ENCODE measurements around the gene TRIM5.
A peak's percentile ranks its signal among the peaks of the same experiment; 100 is the strongest.
"Not testable (repeated sequence)": the region's sequence is repeated elsewhere in the genome, so short reads cannot be mapped to it uniquely, and the experiment has no call there.

Gene TRIM5

GRCh38 chr11:5690216-5690615, 5.3 kb upstream of the TRIM5 start:
- DNase-seq (ENCODE audit: extremely low spot score) = no peak
- ChIA-PET CTCF (interaction anchor here (0.9 to 2.6 kb wide), 7 partner anchors 8 to 91 kb away, joined by 3 to 15 read pairs (median 4); no protein-coding TSS in a partner anchor), POLR2A (no interaction called here)

GRCh38 chr11:5689551-5689983, 4.7 kb upstream of the TRIM5 start, which contains the start of gene TRIM22:
Gene TRIM22, plus strand, starts transcription at chr11:5689790. Its CDS starts 6,443 bp downstream, at chr11:5696233.
- TF ChIP-seq CTCF (IDR thresholded peaks at IDR 0.05; ENCODE audit: control extremely low read depth, extremely low read depth, low read depth, missing control alignments) = no peak
- POLR2A ChIA-PET = interaction anchor here (0.6 kb wide), 1 partner anchor 56 kb away, joined by 6 read pairs; no protein-coding TSS in a partner anchor
- peak; percentile 71 for DNase-seq (ENCODE audit: extremely low spot score)
- CTCF ChIA-PET = interaction anchor here (0.9 to 2.6 kb wide), 9 partner anchors 9 to 201 kb away, joined by 3 to 15 read pairs (median 4); no protein-coding TSS in a partner anchor

More at GRCh38 chr11:5690216-5690615, 5.3 kb upstream of the TRIM5 start:
- TF ChIP-seq CTCF (IDR thresholded peaks at IDR 0.05; ENCODE audit: control extremely low read depth, extremely low read depth, low read depth, missing control alignments) = no peak

- ChIA-PET CTCF (interaction anchor here (0.9 to 2.3 kb wide), 3 partner anchors 10 to 13 kb away, joined by 3 to 7 read pairs (median 4); no protein-coding TSS in a partner anchor), POLR2A (no interaction called here)
- DNase-seq (ENCODE audit: extremely low spot score) = no peak
- TF ChIP-seq CTCF (IDR thresholded peaks at IDR 0.05; ENCODE audit: control extremely low read depth, extremely low read depth, low read depth, missing control alignments) = no peak
Measured at GRCh38 chr11:5688482-5688881, 3.6 kb upstream of the TRIM5 start.

- no peak for TF ChIP-seq CTCF (IDR thresholded peaks at IDR 0.05; ENCODE audit: control extremely low read depth, extremely low read depth, low read depth, missing control alignments)
- DNase-seq (ENCODE audit: extremely low spot score) = no peak
- POLR2A ChIA-PET = no interaction called here
- CTCF ChIA-PET = interaction anchor here (1.3 kb wide), 1 partner anchor 17 kb away, joined by 3 read pairs; no protein-coding TSS in a partner anchor
Measured at GRCh38 chr11:5686426-5686825, 1.6 kb upstream of the TRIM5 start.

GRCh38 chr11:5684036-5684645, 733 bp downstream of the TRIM5 start:
- no peak for TF ChIP-seq CTCF (IDR thresholded peaks at IDR 0.05; ENCODE audit: control extremely low read depth, extremely low read depth, low read depth, missing control alignments)
- DNase-seq (ENCODE audit: extremely low spot score) = no peak
- ChIA-PET POLR2A (interaction anchor here (0.7 to 1.1 kb wide), 3 partner anchors 11 to 1014 kb away, joined by 3 to 6 read pairs (median 3); no protein-coding TSS in a partner anchor), CTCF (interaction anchor here (0.6 to 2.1 kb wide), 21 partner anchors 10 to 207 kb away, joined by 3 to 14 read pairs (median 3); partner anchors contain the start of gene TRIM6)

- not testable (repeated sequence) for DNase-seq (ENCODE audit: extremely low spot score)
- CTCF ChIA-PET = interaction anchor here (0.7 to 1.5 kb wide), 6 partner anchors 9 to 83 kb away, joined by 3 to 8 read pairs (median 3); no protein-coding TSS in a partner anchor
- POLR2A ChIA-PET = interaction anchor here (0.7 to 1.1 kb wide), 2 partner anchors 83 to 1014 kb away, joined by 3 to 6 read pairs; no protein-coding TSS in a partner anchor
Measured at GRCh38 chr11:5683620-5684019, 1.3 kb downstream of the TRIM5 start.

GRCh38 chr11:5682890-5683441, 1.9 kb downstream of the TRIM5 start:
- DNase-seq (ENCODE audit: extremely low spot score); POLR2A ChIA-PET: not testable (repeated sequence)
- CTCF ChIA-PET = interaction anchor here (1.2 kb wide), 1 partner anchor 64 kb away, joined by 3 read pairs; no protein-coding TSS in a partner anchor
